Nephron (organoid): ENCODE measurements around the gene CADPS.

Experiments used
- H3K27ac Mint-ChIP-seq, 3 experiments: 2 replicates each; pipeline ENCODE4 v1.8.0; 2020; ENCODE audit warnings: mixed read lengths in 3 of 3, mild to moderate bottlenecking in 2 of 3, moderate library complexity in 1 of 3
- H3K27me3 Mint-ChIP-seq: 2 replicates; pipeline ENCODE4 v1.8.0; 2021; ENCODE audit warnings: low read depth, mild to moderate bottlenecking, moderate library complexity, mixed read lengths
- H3K36me3 Mint-ChIP-seq: 2 replicates; pipeline ENCODE4 v1.8.0; 2020; ENCODE audit warnings: low read depth, mixed read lengths
- H3K4me1 Mint-ChIP-seq: 2 replicates; pipeline ENCODE4 v1.8.0; 2020; ENCODE audit warnings: mixed read lengths
- H3K4me3 Mint-ChIP-seq, 3 experiments: 2 replicates each; pipeline ENCODE4 v1.8.0; 2020; ENCODE audit warnings: mild to moderate bottlenecking in 3 of 3, mixed read lengths in 3 of 3, moderate library complexity in 2 of 3
- H3K9me3 Mint-ChIP-seq: 2 replicates; pipeline ENCODE4 v1.8.0; 2020; ENCODE audit warnings: mixed read lengths
- TF ChIP-seq, protein P1 (sequence below), 3 experiments: fragments of 200-600 bp; sonication (generic); IDR thresholded peaks; one replicate each; pipeline ENCODE4 v1.5.0; 2021; ENCODE audit warnings: antibody characterized with exemption in 3 of 3; ENCODE audit not compliant: unreplicated experiment in 3 of 3

Gene CADPS

DNA sequence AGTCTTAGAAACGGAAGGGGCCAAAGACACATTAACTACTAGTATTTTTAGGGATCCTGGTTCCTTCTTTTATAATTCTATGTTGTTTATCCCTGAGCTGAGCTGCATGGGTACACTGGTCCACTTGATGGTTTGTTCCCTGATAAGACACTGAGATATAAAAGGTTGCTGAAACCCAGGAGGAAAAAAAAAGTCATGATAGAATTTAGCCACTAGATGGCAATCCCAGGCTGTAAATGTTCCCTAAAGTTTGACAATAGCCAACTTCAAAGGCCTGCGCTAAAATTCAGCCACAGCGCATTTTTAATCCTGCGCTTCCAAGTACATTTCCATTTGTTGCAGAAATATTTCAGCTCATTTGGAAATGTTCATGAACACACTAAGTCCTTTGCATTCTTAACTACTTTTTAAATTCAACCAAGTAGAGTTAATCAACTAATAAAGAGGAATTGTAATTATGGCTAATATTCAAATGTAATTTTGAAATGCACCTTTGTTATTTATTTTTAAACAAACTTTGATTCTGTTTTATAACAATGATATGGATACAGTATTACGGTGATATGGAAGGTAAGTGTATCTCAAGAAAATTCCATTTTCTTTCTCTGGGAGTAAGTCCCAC is 252.6 kb downstream of the CADPS start:
- H3K36me3 Mint-ChIP-seq = no peaks in the 10 kb centered on the region
- H3K4me3 Mint-ChIP-seq = no peak overlapping the region
- H3K27ac Mint-ChIP-seq = no peak overlapping the region
- TF ChIP-seq, protein P1, sequence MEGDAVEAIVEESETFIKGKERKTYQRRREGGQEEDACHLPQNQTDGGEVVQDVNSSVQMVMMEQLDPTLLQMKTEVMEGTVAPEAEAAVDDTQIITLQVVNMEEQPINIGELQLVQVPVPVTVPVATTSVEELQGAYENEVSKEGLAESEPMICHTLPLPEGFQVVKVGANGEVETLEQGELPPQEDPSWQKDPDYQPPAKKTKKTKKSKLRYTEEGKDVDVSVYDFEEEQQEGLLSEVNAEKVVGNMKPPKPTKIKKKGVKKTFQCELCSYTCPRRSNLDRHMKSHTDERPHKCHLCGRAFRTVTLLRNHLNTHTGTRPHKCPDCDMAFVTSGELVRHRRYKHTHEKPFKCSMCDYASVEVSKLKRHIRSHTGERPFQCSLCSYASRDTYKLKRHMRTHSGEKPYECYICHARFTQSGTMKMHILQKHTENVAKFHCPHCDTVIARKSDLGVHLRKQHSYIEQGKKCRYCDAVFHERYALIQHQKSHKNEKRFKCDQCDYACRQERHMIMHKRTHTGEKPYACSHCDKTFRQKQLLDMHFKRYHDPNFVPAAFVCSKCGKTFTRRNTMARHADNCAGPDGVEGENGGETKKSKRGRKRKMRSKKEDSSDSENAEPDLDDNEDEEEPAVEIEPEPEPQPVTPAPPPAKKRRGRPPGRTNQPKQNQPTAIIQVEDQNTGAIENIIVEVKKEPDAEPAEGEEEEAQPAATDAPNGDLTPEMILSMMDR (IDR thresholded peaks at IDR 0.05; ENCODE audit: unreplicated experiment in 3 of 3) = peak; percentile 68 to 79 (median 74)
- H3K9me3 Mint-ChIP-seq = no peaks in the 10 kb centered on the region
- peaks cover 15% of the 10 kb centered on the region for H3K27me3 Mint-ChIP-seq
- H3K4me1 Mint-ChIP-seq = no peaks in the 10 kb centered on the region

DNA sequence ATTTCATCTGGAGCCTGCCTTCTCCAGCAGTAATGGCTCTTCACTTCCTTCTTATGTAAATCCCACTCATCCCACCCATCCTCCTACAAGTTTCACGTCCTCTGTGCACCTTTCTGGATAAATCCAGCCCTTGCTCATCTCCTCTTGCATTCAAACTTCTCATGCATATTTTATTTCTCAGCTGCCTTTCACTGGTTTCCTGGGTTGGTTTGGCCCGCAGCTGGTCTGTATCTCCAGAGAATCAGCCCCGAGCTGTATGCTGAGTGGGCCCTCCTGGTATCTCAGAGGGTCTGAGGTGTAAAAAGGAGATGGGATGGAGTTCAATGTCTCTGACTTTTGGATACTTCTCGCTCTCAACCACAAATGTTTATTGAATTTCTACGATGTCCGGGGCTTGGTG is 253.3 kb downstream of the CADPS start:
- Mint-ChIP-seq H3K27me3 (peaks cover 16% of the 10 kb centered on the region), H3K36me3 (no peaks in the 10 kb centered on the region), H3K27ac (no peak overlapping the region), H3K4me3 (no peak overlapping the region), H3K4me1 (no peaks in the 10 kb centered on the region), H3K9me3 (no peaks in the 10 kb centered on the region)
- TF ChIP-seq, protein P1 (IDR thresholded peaks at IDR 0.05; ENCODE audit: unreplicated experiment in 3 of 3) = no peak

DNA sequence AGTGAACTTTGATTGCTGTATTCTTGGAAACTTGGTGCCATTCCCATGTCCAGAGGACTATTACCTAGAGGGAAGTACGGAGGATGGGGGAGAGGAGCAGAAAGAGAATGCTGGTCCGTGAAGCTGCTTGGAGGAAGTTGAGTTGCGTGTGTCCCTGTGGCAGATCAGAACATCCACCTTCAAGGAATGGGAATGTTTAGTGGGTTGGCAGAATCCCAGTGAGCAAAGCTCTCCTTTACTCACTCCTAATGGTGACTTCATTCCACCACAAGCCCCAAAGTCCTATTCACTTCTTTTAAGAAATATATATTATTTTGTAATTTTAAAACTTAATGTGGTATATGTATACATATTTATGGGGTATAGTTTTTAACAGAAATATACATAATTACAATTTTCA is 254.0 kb downstream of the CADPS start:
- H3K36me3 Mint-ChIP-seq = no peaks in the 10 kb centered on the region
- TF ChIP-seq, protein P1 (IDR thresholded peaks at IDR 0.05; ENCODE audit: unreplicated experiment in 3 of 3) = no peak

DNA sequence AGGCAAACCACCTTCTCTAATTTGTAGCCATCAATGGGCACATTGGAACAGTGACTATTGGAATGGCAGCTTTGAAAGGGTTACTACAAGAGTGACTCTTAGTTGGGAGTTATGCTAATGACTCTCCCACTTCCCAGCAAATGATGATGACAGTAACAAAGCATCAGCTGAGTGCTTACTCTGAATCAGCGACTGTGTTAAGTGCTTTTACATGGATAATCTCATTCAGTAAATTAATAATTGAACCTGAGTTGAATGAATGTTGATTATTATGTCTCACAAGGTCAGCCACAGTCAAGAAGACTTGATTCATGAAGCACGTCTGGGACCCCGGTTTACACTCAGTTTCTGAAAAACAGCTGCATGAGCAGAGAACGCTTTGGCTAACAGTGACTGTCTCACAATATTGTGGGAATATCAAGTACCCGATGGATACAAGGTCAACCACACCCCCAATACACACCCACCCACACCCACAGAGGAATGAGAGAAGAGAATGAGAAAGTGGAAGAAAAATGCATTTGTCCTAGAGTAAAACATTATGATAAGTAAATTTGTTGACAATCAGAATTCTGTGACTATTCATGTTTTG is 259.9 kb downstream of the CADPS start:
- H3K9me3 Mint-ChIP-seq = no peaks in the 10 kb centered on the region
- H3K27me3 Mint-ChIP-seq = peaks cover 5% of the 10 kb centered on the region
- H3K4me3 Mint-ChIP-seq = no peak overlapping the region
- TF ChIP-seq, protein P1 (IDR thresholded peaks at IDR 0.05; ENCODE audit: unreplicated experiment in 3 of 3) = no peak
- no peaks in the 10 kb centered on the region for H3K36me3 Mint-ChIP-seq
- no peak overlapping the region for H3K27ac Mint-ChIP-seq
- H3K4me1 Mint-ChIP-seq = no peaks in the 10 kb centered on the region

More for the DNA sequence above, 254.0 kb downstream of the CADPS start:
- Mint-ChIP-seq H3K9me3 (no peaks in the 10 kb centered on the region), H3K4me1 (no peaks in the 10 kb centered on the region), H3K27ac (no peak overlapping the region), H3K4me3 (no peak overlapping the region), H3K27me3 (peaks cover 14% of the 10 kb centered on the region)

DNA sequence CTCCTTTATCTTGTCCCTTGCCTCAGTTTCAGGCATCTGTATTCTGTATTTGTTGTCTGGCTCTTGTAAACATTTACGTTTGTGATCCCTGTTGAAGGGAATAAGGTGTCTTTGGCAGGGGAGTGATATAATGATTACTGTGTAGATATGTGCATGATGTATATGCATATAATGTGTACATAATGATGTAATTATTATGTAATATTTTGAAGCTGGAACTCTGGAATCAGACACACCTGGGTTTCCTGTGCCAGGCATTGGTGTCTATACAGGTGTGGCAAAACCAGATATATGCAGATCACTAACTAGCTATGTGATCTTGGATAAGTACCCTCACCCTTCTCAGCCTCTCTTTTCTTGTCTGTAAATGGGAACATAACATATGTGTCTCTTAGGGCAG is 260.7 kb downstream of the CADPS start:
- Mint-ChIP-seq H3K4me3 (no peak overlapping the region), H3K27ac (no peak overlapping the region), H3K4me1 (no peaks in the 10 kb centered on the region), H3K36me3 (no peaks in the 10 kb centered on the region), H3K27me3 (peaks cover 5% of the 10 kb centered on the region), H3K9me3 (no peaks in the 10 kb centered on the region)
- TF ChIP-seq, protein P1 (IDR thresholded peaks at IDR 0.05; ENCODE audit: unreplicated experiment in 3 of 3) = no peak
